T47D (cell line): Measurements from ENCODE around the gene AAR2.
A peak's percentile ranks its signal among the peaks of the same experiment; 100 is the strongest.

Source experiments
- DNase-seq, 2 experiments: peaks; one replicate each; pipeline versions ENCODE4 v3.0.0 to v3.0.0-alpha.2; 2011 to 2012; ENCODE audit warnings: low read depth in 1 of 2, low spot score in 1 of 2
- JUND ChIP-seq: IDR thresholded peaks from 2 replicates; pipeline ENCODE4 v1.6.1; 2012; ENCODE audit warnings: low read depth
- in situ Hi-C: cut with HindIII; loops from 2 replicates; pipeline ENCODE4 v1.10.0; 2016; ENCODE audit warnings: low sequenced_read_pairs, low pct_unique_long_range_greater_than_20kb

The AAR2 gene

GRCh38 chr20:36208257-36208656 lies 28.0 kb upstream of the AAR2 start:
- no peak for TF ChIP-seq JUND
- no peak for DNase-seq
- in situ Hi-C loops, result no loop called here

- no peak for TF ChIP-seq JUND
- peak; percentile 21 to 23 for DNase-seq
- in situ Hi-C loops, result no loop called here
These were observed 25.7 kb upstream of the AAR2 start for GRCh38 chr20:36210436-36211021.

GRCh38 chr20:36213362-36213761 lies 22.9 kb upstream of the AAR2 start:
- in situ Hi-C loops, result no loop called here
- no peak for DNase-seq
- no peak for TF ChIP-seq JUND

- in situ Hi-C loops, result no loop called here
- peak; percentile 39 to 63 for DNase-seq
- no peak for TF ChIP-seq JUND
These were observed 21.5 kb upstream of the AAR2 start for GRCh38 chr20:36214684-36215256.

- no peak for TF ChIP-seq JUND
- in situ Hi-C loops, result no loop called here
These were observed 20.5 kb upstream of the AAR2 start for GRCh38 chr20:36215778-36216177.

GRCh38 chr20:36216314-36217025 lies 19.8 kb upstream of the AAR2 start:
- no peak for TF ChIP-seq JUND
- DNase-seq, result no peak
- in situ Hi-C loops, result no loop called here

More at GRCh38 chr20:36215778-36216177, 20.5 kb upstream of the AAR2 start:
- DNase-seq, result no peak

- TF ChIP-seq JUND, result no peak
- in situ Hi-C loops, result no loop called here
- DNase-seq, result peak; percentile 63 to 83
These were observed 19.1 kb upstream of the AAR2 start for GRCh38 chr20:36217226-36217625.

GRCh38 chr20:36218380-36219064 lies 17.8 kb upstream of the AAR2 start:
- DNase-seq, result no peak
- TF ChIP-seq JUND, result no peak
- in situ Hi-C loops, result no loop called here

- no peak for DNase-seq
- TF ChIP-seq JUND, result no peak
- in situ Hi-C loops, result no loop called here
These were observed 16.5 kb upstream of the AAR2 start for GRCh38 chr20:36219671-36220220.

GRCh38 chr20:36225666-36226065 lies 10.6 kb upstream of the AAR2 start:
- TF ChIP-seq JUND, result no peak
- DNase-seq, result no peak
- in situ Hi-C loops, result no loop called here

GRCh38 chr20:36228770-36229169 lies 7.5 kb upstream of the AAR2 start:
- DNase-seq, result no peak
- TF ChIP-seq JUND, result no peak
- in situ Hi-C loops, result no loop called here

GRCh38 chr20:36230019-36230418 lies 6.3 kb upstream of the AAR2 start:
- no peak for DNase-seq
- no peak for TF ChIP-seq JUND
- in situ Hi-C loops, result no loop called here

GRCh38 chr20:36231331-36231730 lies 4.9 kb upstream of the AAR2 start:
- no peak for TF ChIP-seq JUND
- DNase-seq, result no peak
- in situ Hi-C loops, result no loop called here
